Measurements from ENCODE around the gene POFUT2.

POFUT2 gene

DNA sequence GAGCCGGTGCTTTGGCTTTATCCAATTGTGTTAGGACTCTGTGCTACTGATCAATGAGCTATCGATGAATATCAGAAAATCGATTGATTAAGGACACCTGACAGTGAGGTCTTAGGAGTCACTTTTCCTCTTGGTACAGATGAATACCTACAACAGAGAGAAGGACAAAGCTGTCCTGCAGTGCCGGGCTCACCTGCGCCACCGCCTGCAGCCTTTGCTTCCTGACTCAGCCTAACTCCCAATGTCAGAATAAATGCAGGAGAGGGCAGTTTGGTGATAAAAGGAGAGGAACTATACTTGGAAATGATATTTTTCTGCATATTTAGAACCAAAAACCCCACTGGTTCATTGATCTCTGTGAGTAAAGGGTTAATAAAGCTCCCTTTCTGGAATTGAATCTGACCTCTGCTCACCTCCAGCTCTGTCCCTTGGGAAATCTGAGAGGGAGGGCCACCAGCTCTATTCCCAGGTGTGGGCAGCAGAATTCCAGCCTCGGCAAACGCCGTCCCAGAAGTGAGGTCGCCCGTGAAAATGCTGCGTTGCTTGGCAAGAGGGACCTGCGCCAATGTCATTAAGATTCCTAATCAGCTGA is 39.3 kb downstream of the POFUT2 start:
- Histone ChIP-seq H3K27ac (ENCODE audit: low read depth in 2 of 2, low read length in 2 of 2) (no peak overlapping the region), H3K27me3 (ENCODE audit: control insufficient read depth in 2 of 2, insufficient read depth in 2 of 2, low read length in 2 of 2) (peaks cover 4 to 18% of the 10 kb centered on the region in 2 donors), H3K4me3 (ENCODE audit: low read length in 2 of 2) (peak overlapping the region in 1 of 2 donors; percentile 31), H3K9me3 (ENCODE audit: control insufficient read depth in 2 of 2, low read length in 2 of 2) (no peaks in the 10 kb centered on the region), H3K36me3 (ENCODE audit: control insufficient read depth in 2 of 2, insufficient read depth in 2 of 2, low read length in 2 of 2) (no peaks in the 10 kb centered on the region), H3K4me1 (ENCODE audit: control insufficient read depth in 2 of 2, insufficient read depth in 2 of 2, low read length in 2 of 2) (peaks cover 0 to 2% of the 10 kb centered on the region in 2 donors), H3K9ac (ENCODE audit: low read depth in 1 of 2, low read length in 2 of 2) (no peak overlapping the region)

DNA sequence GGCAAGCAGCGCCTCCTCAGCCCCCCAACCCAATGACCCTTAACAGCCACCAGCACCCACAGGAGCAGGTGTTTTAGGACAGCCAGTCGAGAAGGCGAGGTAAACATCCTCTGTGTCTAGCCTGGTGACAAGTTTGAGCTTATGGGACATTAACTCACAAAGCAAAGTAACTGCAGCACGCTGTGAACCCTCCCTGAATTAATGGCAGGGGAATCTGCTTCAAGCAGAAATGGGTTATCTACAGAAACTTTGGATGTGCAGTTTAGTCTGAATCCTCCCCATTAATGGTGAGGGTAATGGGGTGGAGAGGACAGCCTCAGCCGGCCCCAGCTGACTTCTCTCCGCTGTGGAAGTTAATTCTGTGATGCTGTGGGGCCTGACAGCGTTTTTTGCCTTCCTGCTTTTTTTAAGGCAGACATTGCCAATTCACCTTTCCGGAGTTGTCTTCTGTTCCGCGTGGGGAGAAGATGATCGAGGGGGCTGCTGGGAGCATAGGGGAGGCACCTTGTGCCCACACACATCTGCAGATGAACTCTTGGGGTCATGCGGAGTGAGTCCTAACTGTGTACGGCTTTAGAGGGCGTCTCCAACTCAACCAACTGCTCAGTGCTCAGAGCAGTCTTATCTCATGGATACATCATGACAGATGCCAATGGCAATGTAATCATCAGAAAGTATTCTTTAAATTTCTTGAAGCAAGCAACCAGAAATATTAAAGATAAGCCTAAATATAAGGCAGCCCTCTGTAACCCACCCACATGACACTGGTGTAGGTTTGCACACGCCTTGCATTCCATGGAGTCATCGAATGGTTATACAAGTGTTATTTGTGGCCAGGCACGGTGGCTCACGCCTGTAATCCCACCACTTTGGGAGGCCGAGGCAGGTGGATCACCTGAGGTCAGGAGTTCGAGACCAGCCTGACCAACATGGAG is 41.0 kb downstream of the POFUT2 start:
- peaks cover 4 to 13% of the 10 kb centered on the region in 2 donors for H3K27me3 ChIP-seq (ENCODE audit: control insufficient read depth in 2 of 2, insufficient read depth in 2 of 2, low read length in 2 of 2)
- no peak overlapping the region for H3K4me3 ChIP-seq (ENCODE audit: low read length in 2 of 2)
- no peaks in the 10 kb centered on the region for H3K9me3 ChIP-seq (ENCODE audit: control insufficient read depth in 2 of 2, low read length in 2 of 2)
- no peak overlapping the region for H3K9ac ChIP-seq (ENCODE audit: low read depth in 1 of 2, low read length in 2 of 2)
- no peak overlapping the region for H3K27ac ChIP-seq (ENCODE audit: low read depth in 2 of 2, low read length in 2 of 2)
- H3K4me1 ChIP-seq (ENCODE audit: control insufficient read depth in 2 of 2, insufficient read depth in 2 of 2, low read length in 2 of 2), result no peaks in the 10 kb centered on the region
- no peaks in the 10 kb centered on the region for H3K36me3 ChIP-seq (ENCODE audit: control insufficient read depth in 2 of 2, insufficient read depth in 2 of 2, low read length in 2 of 2)

DNA sequence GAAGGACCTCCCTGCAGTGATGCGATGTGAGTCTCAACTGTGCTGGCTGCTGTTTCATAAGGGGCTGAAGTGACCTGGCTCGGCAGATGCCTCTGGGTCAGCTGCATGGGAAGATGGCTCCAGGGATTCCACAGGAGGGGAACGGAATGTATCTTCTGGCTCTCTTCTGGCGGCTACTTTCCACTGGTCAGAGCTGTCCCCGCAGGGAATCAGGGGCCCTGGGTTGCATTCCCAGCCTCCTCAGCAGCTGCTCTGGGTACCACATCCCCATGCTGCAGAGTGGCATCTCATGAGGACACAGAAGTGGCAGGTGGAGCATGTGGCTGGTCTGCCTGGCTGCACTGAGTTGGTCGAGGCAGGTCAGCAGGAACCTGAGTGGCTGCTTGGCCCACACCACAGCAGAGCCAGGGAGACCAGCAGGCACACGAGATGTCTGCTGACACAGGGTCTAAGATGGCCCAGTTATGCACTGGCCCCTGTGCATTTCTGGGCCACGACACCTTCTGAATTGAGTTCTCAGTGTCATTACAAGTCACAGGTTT is 42.8 kb downstream of the POFUT2 start:
- H3K4me3 ChIP-seq (ENCODE audit: low read length in 2 of 2), result no peak overlapping the region
- H3K27me3 ChIP-seq (ENCODE audit: control insufficient read depth in 2 of 2, insufficient read depth in 2 of 2, low read length in 2 of 2), result peaks cover 4 to 13% of the 10 kb centered on the region in 2 donors
- H3K27ac ChIP-seq (ENCODE audit: low read depth in 2 of 2, low read length in 2 of 2), result no peak overlapping the region
- H3K9ac ChIP-seq (ENCODE audit: low read depth in 1 of 2, low read length in 2 of 2), result no peak overlapping the region
- no peaks in the 10 kb centered on the region for H3K4me1 ChIP-seq (ENCODE audit: control insufficient read depth in 2 of 2, insufficient read depth in 2 of 2, low read length in 2 of 2)
- no peaks in the 10 kb centered on the region for H3K36me3 ChIP-seq (ENCODE audit: control insufficient read depth in 2 of 2, insufficient read depth in 2 of 2, low read length in 2 of 2)
- H3K9me3 ChIP-seq (ENCODE audit: control insufficient read depth in 2 of 2, low read length in 2 of 2), result no peaks in the 10 kb centered on the region

DNA sequence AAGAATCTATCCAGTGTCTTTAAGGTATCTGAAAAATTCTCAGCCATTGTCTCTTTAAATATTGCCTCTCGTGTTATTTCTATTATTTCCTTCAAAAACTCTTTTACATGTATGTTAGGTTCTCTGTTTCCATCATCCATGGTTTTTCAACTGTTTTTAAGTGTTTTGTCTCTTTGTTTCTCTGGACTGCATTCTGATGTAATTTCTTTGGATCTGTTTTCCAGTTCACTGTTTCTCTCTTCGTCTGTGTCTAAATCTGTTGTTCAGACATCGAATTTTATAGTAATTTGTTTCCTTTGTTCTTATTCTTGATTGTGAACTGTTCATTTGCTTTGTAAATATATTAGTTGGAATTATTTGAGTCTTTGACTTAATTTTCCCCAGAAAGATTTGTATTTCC is 44.1 kb downstream of the POFUT2 start:
- Histone ChIP-seq H3K36me3 (ENCODE audit: control insufficient read depth in 2 of 2, insufficient read depth in 2 of 2, low read length in 2 of 2) (no peaks in the 10 kb centered on the region), H3K9ac (ENCODE audit: low read depth in 1 of 2, low read length in 2 of 2) (no peak overlapping the region), H3K27ac (ENCODE audit: low read depth in 2 of 2, low read length in 2 of 2) (no peak overlapping the region), H3K27me3 (ENCODE audit: control insufficient read depth in 2 of 2, insufficient read depth in 2 of 2, low read length in 2 of 2) (peaks cover 0 to 9% of the 10 kb centered on the region in 2 donors), H3K9me3 (ENCODE audit: control insufficient read depth in 2 of 2, low read length in 2 of 2) (no peaks in the 10 kb centered on the region), H3K4me1 (ENCODE audit: control insufficient read depth in 2 of 2, insufficient read depth in 2 of 2, low read length in 2 of 2) (no peaks in the 10 kb centered on the region), H3K4me3 (ENCODE audit: low read length in 2 of 2) (no peak overlapping the region)

DNA sequence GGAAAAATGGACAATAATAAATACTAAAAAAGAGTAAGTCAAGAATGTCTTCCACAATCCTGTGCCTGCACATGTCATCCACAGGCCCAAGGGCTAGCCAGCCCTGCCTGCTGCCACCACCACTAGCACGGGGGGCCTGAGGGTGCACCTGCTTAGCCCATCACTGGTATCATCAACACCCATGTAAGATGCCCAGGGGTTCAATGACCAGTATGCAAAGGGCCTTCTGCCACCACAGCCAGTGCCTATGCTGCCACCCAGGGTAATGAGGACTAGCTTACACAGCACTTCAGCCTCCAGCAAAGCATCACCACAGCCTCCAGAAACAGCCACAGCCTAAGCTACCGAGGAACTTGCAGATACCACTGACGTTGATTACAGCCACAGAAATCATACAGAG is 46.3 kb downstream of the POFUT2 start:
- Histone ChIP-seq H3K9ac (ENCODE audit: low read depth in 1 of 2, low read length in 2 of 2) (no peak overlapping the region), H3K4me1 (ENCODE audit: control insufficient read depth in 2 of 2, insufficient read depth in 2 of 2, low read length in 2 of 2) (no peaks in the 10 kb centered on the region), H3K36me3 (ENCODE audit: control insufficient read depth in 2 of 2, insufficient read depth in 2 of 2, low read length in 2 of 2) (no peaks in the 10 kb centered on the region), H3K4me3 (ENCODE audit: low read length in 2 of 2) (no peak overlapping the region), H3K9me3 (ENCODE audit: control insufficient read depth in 2 of 2, low read length in 2 of 2) (no peaks in the 10 kb centered on the region), H3K27me3 (ENCODE audit: control insufficient read depth in 2 of 2, insufficient read depth in 2 of 2, low read length in 2 of 2) (peaks cover 0 to 4% of the 10 kb centered on the region in 2 donors), H3K27ac (ENCODE audit: low read depth in 2 of 2, low read length in 2 of 2) (no peak overlapping the region)

DNA sequence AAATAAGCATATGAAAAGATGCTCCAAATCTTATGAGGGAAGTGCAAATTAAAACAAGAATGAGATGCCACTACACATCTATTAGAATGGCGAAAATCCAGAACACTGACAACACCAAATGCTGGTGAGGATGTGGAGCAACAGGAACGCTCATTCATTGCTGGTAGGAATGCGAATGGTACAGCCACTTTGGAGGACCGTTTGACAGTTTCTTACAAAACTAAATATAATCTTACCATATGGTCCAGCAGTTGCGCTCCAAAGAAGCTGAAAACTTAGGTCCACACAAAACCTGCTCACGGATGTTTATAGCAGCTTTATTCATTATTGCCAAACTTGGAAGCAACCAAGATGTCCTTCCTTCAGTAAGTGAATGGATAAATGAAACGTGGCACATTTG is 50.3 kb downstream of the POFUT2 start:
- H3K4me3 ChIP-seq (ENCODE audit: low read length in 2 of 2), result no peak overlapping the region
- no peak overlapping the region for H3K9ac ChIP-seq (ENCODE audit: low read depth in 1 of 2, low read length in 2 of 2)
- peaks cover 2 to 11% of the 10 kb centered on the region in 2 donors for H3K27me3 ChIP-seq (ENCODE audit: control insufficient read depth in 2 of 2, insufficient read depth in 2 of 2, low read length in 2 of 2)
- H3K9me3 ChIP-seq (ENCODE audit: control insufficient read depth in 2 of 2, low read length in 2 of 2), result no peaks in the 10 kb centered on the region
- no peak overlapping the region for H3K27ac ChIP-seq (ENCODE audit: low read depth in 2 of 2, low read length in 2 of 2)
- H3K36me3 ChIP-seq (ENCODE audit: control insufficient read depth in 2 of 2, insufficient read depth in 2 of 2, low read length in 2 of 2), result no peaks in the 10 kb centered on the region
- no peaks in the 10 kb centered on the region for H3K4me1 ChIP-seq (ENCODE audit: control insufficient read depth in 2 of 2, insufficient read depth in 2 of 2, low read length in 2 of 2)

DNA sequence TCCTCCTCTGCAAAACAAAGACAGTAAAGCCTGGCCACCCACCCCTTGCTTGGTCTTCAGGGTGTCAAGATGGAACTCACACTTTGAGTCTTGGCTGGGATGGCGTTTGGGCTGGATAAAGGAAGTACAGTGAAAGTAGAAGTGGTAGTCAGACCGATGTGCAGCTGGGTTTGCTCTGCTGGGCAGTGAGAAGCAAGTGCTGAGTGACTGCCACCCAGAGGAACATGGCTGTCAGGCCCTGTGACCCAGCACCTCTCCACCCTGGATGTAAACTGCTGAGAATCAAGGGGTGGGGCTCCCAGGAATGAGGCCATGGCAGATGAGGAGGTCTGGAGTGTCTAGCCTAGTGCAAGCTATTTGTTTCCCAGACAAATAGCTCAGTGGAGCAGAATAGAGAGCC is 51.2 kb downstream of the POFUT2 start:
- H3K27me3 ChIP-seq (ENCODE audit: control insufficient read depth in 2 of 2, insufficient read depth in 2 of 2, low read length in 2 of 2), result peaks cover 4 to 15% of the 10 kb centered on the region in 2 donors
- H3K4me1 ChIP-seq (ENCODE audit: control insufficient read depth in 2 of 2, insufficient read depth in 2 of 2, low read length in 2 of 2), result no peaks in the 10 kb centered on the region
- H3K9ac ChIP-seq (ENCODE audit: low read depth in 1 of 2, low read length in 2 of 2), result no peak overlapping the region
- H3K36me3 ChIP-seq (ENCODE audit: control insufficient read depth in 2 of 2, insufficient read depth in 2 of 2, low read length in 2 of 2), result no peaks in the 10 kb centered on the region
- no peak overlapping the region for H3K4me3 ChIP-seq (ENCODE audit: low read length in 2 of 2)
- H3K9me3 ChIP-seq (ENCODE audit: control insufficient read depth in 2 of 2, low read length in 2 of 2), result no peaks in the 10 kb centered on the region
- H3K27ac ChIP-seq (ENCODE audit: low read depth in 2 of 2, low read length in 2 of 2), result no peak overlapping the region

DNA sequence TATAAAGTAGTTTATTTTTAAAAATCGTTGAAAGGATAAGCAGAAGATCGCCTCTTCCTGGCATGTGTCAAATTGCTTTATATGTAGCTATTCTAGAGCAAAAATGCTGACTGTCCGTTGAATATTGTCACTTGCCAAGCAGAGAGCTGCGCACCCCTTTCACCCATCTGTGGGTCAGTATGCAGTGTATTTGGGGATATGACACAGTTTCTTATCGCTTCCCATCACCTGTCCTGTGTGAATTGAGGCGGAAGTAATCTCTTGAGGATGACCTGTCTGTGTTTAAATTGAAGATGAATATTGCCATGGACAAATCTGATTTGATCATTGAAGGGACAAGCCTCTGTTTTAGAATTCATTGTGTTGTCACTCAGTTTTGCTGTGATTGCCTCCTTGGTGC is 52.2 kb downstream of the POFUT2 start:
- Histone ChIP-seq H3K4me1 (ENCODE audit: control insufficient read depth in 2 of 2, insufficient read depth in 2 of 2, low read length in 2 of 2) (no peaks in the 10 kb centered on the region), H3K27ac (ENCODE audit: low read depth in 2 of 2, low read length in 2 of 2) (no peak overlapping the region), H3K9ac (ENCODE audit: low read depth in 1 of 2, low read length in 2 of 2) (no peak overlapping the region), H3K27me3 (ENCODE audit: control insufficient read depth in 2 of 2, insufficient read depth in 2 of 2, low read length in 2 of 2) (peaks cover 4 to 15% of the 10 kb centered on the region in 2 donors), H3K9me3 (ENCODE audit: control insufficient read depth in 2 of 2, low read length in 2 of 2) (no peaks in the 10 kb centered on the region), H3K4me3 (ENCODE audit: low read length in 2 of 2) (no peak overlapping the region), H3K36me3 (ENCODE audit: control insufficient read depth in 2 of 2, insufficient read depth in 2 of 2, low read length in 2 of 2) (no peaks in the 10 kb centered on the region)

DNA sequence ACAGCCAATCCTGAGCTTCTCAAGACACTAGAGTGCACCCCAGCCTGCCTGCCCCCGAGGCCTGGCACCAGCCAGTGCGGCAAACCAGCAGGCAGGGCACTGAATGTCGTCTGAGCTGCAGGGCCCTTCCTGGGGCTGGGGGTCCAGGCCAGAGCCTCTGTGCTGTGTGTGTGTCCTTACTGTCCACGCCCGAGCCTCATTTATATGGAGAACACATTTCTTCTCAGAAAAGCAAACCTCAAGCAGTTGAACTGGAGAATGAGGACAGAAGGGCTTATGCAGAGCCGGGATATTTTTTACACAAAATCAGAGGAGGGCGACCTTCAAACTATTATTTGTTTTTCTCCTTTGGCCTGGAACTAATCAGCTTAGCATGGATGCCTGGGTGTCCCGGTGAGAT is 52.7 kb downstream of the POFUT2 start:
- Histone ChIP-seq H3K4me3 (ENCODE audit: low read length in 2 of 2) (no peak overlapping the region), H3K4me1 (ENCODE audit: control insufficient read depth in 2 of 2, insufficient read depth in 2 of 2, low read length in 2 of 2) (no peaks in the 10 kb centered on the region), H3K9ac (ENCODE audit: low read depth in 1 of 2, low read length in 2 of 2) (no peak overlapping the region), H3K27me3 (ENCODE audit: control insufficient read depth in 2 of 2, insufficient read depth in 2 of 2, low read length in 2 of 2) (peaks cover 4 to 15% of the 10 kb centered on the region in 2 donors), H3K9me3 (ENCODE audit: control insufficient read depth in 2 of 2, low read length in 2 of 2) (no peaks in the 10 kb centered on the region), H3K27ac (ENCODE audit: low read depth in 2 of 2, low read length in 2 of 2) (no peak overlapping the region), H3K36me3 (ENCODE audit: control insufficient read depth in 2 of 2, insufficient read depth in 2 of 2, low read length in 2 of 2) (no peaks in the 10 kb centered on the region)

DNA sequence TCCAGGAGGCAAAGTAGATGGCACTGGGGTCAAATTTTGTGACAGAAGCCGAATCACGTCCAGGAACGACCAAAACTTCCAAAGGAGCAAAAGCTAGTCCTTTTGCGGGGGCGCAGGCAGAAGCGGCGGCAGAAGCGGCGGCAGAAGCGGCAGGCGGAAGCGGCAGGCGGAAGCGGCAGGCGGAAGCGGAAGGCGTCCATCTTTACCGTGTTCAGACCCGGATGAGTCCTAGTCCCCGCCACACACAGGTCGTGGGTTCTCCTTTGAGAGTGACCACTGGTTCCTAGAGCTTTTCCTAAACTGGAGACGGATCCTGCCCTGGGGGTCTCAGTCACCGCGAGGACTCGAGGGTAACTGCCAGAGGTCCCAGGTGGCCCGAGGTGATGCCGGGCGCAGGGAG is 53.6 kb downstream of the POFUT2 start:
- H3K27ac ChIP-seq (ENCODE audit: low read depth in 2 of 2, low read length in 2 of 2), result no peak overlapping the region
- H3K36me3 ChIP-seq (ENCODE audit: control insufficient read depth in 2 of 2, insufficient read depth in 2 of 2, low read length in 2 of 2), result no peaks in the 10 kb centered on the region
- H3K27me3 ChIP-seq (ENCODE audit: control insufficient read depth in 2 of 2, insufficient read depth in 2 of 2, low read length in 2 of 2), result peaks cover 4 to 15% of the 10 kb centered on the region in 2 donors
- H3K9ac ChIP-seq (ENCODE audit: low read depth in 1 of 2, low read length in 2 of 2), result no peak overlapping the region
- no peaks in the 10 kb centered on the region for H3K9me3 ChIP-seq (ENCODE audit: control insufficient read depth in 2 of 2, low read length in 2 of 2)
- H3K4me1 ChIP-seq (ENCODE audit: control insufficient read depth in 2 of 2, insufficient read depth in 2 of 2, low read length in 2 of 2), result no peaks in the 10 kb centered on the region
- no peak overlapping the region for H3K4me3 ChIP-seq (ENCODE audit: low read length in 2 of 2)

All from mucosa of rectum (tissue), 2 donors.